ENCODE measurements around the gene COLGALT1.
A peak's percentile ranks its signal among the peaks of the same experiment; 100 is the strongest.

Gene COLGALT1

GRCh38 chr19:17602217-17602616, 46.8 kb downstream of the COLGALT1 start:
- no peak for DNase-seq

- no peak for DNase-seq
Observed at GRCh38 chr19:17602872-17603510, 47.5 kb downstream of the COLGALT1 start.

GRCh38 chr19:17604372-17605025, 49.0 kb downstream of the COLGALT1 start:
- no peak for DNase-seq

- no peak for DNase-seq
Observed at GRCh38 chr19:17605117-17605516, 49.7 kb downstream of the COLGALT1 start.

- peak in 11 of 14 donors; percentile 2 to 79 (median 29) for DNase-seq
Observed at GRCh38 chr19:17605761-17606589, 50.5 kb downstream of the COLGALT1 start.

GRCh38 chr19:17606590-17607185, 51.2 kb downstream of the COLGALT1 start:
- DNase-seq = no peak

- no peak for DNase-seq
Observed at GRCh38 chr19:17607936-17608335, 52.5 kb downstream of the COLGALT1 start.

- no peak for DNase-seq
Observed at GRCh38 chr19:17610384-17610783, 54.9 kb downstream of the COLGALT1 start.

- DNase-seq = no peak
Observed at GRCh38 chr19:17611462-17612244, 56.2 kb downstream of the COLGALT1 start.

GRCh38 chr19:17614476-17614875, 59.0 kb downstream of the COLGALT1 start:
- no peak for DNase-seq

- DNase-seq = no peak
Observed at GRCh38 chr19:17615889-17616685, 60.6 kb downstream of the COLGALT1 start.

- no peak for DNase-seq
Observed at GRCh38 chr19:17616686-17616960, 61.2 kb downstream of the COLGALT1 start.

GRCh38 chr19:17616961-17617806, 61.7 kb downstream of the COLGALT1 start:
- no peak for DNase-seq

GRCh38 chr19:17617807-17618192, 62.4 kb downstream of the COLGALT1 start:
- no peak for DNase-seq

- no peak for DNase-seq
Observed at GRCh38 chr19:17618281-17618903, 62.9 kb downstream of the COLGALT1 start.

GRCh38 chr19:17618936-17619335, 63.5 kb downstream of the COLGALT1 start:
- DNase-seq = no peak

GRCh38 chr19:17620696-17621095, 65.2 kb downstream of the COLGALT1 start:
- no peak for DNase-seq

- no peak for DNase-seq
Observed at GRCh38 chr19:17623224-17623935, 67.9 kb downstream of the COLGALT1 start.

GRCh38 chr19:17624314-17624991, 69.0 kb downstream of the COLGALT1 start:
- no peak for DNase-seq

Data from C1 segment of cervical spinal cord (tissue), 14 donors.